ENCODE results near the gene ECHDC1. TPM values are rescaled to one million over a fixed set of nuclear protein-coding genes. Genes with fewer than 3 reads are reported as not detected.

The ECHDC1 gene
- polyA plus RNA-seq (2013, experiment 1 of 2) = 45.8 TPM
- 47.5 TPM for polyA plus RNA-seq (2013, experiment 2 of 2)

DNA sequence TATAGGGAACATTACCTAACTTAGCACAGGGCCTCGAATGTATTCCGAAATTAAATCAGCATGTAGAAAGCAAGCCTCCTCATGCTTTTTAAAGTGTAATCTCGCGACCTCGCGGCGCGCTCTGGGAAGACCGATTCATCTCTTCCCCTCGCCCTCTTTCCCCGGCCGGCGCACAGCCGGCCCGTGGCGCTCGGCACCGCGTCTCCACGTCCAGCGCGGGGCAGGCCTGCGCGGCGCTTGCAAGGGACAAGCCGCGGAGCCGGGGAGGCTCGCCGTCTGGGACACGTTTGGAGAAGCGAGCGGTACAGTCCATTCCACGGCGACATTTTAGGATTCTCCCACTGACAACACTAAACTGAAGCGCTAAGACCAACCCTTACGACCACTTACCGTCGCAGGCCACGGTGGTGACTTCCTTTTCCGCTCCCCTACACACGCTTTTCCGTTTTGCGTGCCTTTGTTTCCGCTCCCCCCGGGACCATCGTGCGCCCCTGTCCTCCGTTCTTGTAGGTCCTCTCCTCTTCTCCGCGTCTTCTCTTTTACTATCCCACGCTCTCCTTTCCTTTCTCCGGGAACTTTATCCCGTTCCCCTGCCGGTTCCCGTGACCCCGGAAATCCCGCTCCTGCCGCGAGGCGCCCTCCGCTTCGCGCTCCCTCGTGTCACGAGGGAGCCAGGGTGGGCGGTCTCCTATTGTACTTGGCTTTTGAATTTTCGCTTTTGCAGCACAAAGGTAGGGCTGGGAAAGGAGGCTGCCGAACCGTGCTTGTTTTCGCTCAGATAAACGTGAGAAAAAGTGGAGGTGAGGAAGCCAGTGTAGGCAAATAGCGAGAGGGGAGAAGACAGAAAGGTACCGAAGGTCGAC lies at the start of gene ECHDC1:
Gene ECHDC1, minus strand, starts transcription at position 664 of the 863 bp plus-strand sequence. CDS start 12,581 bp downstream, outside the sequence.
- Histone ChIP-seq H2BK5ac (ENCODE audit: low read depth, low read length, poor library complexity, severe bottlenecking) (peak within 1 kb of the TSS; percentile 77), H3K9ac (ENCODE audit: low read length) (peak within 1 kb of the TSS; percentile 96), H3K79me1 (replicated peaks; ENCODE audit: low read length, poor library complexity, severe bottlenecking) (peaks cover 7% of the 10 kb centered on the region), H4K8ac (ENCODE audit: low read length) (peak within 1 kb of the TSS; percentile 96), H3K27ac (ENCODE audit: low read length, poor library complexity, severe bottlenecking) (peak within 1 kb of the TSS; percentile 89), H3K27me3 (ENCODE audit: control insufficient read depth in 1 of 2, insufficient read depth in 1 of 2, low read length in 2 of 2) (no peaks in the 10 kb centered on the region), H3K4me2 (ENCODE audit: low read length, poor library complexity, severe bottlenecking) (peak within 1 kb of the TSS; percentile 88), H3K36me3 (ENCODE audit: control insufficient read depth in 1 of 2, insufficient read depth in 2 of 2, low read depth in 1 of 2, low read length in 2 of 2) (no peaks in the 10 kb centered on the region), H3K4ac (ENCODE audit: low read depth in 1 of 2, low read length in 2 of 2) (peak within 1 kb of the TSS; percentile 84 to 91), H3K9me3 (ENCODE audit: control insufficient read depth, low read length) (no peaks in the 10 kb centered on the region), H3K14ac (ENCODE audit: low read length in 2 of 2) (peak within 1 kb of the TSS; percentile 76 to 94), H3K23ac (ENCODE audit: low read length in 2 of 2) (peak within 1 kb of the TSS in 1 of 2 experiments; percentile 79), H2AFZ (ENCODE audit: low read depth, low read length) (peak within 1 kb of the TSS; percentile 89), H3K18ac (ENCODE audit: low read depth in 1 of 2, low read length in 2 of 2) (peak within 1 kb of the TSS; percentile 92 to 95), H2BK15ac (ENCODE audit: low read depth, poor library complexity, severe bottlenecking) (peak within 1 kb of the TSS; percentile 86), H4K91ac (ENCODE audit: low read length) (peak within 1 kb of the TSS; percentile 97), H3K4me1 (ENCODE audit: control insufficient read depth, insufficient read depth, low read depth, low read length) (peaks cover 2% of the 10 kb centered on the region), H3K4me3 (ENCODE audit: insufficient read depth in 1 of 2, low read depth in 1 of 2, low read length in 2 of 2) (peak within 1 kb of the TSS; percentile 80 to 92), H2AK5ac (ENCODE audit: low read length, severe bottlenecking) (peak within 1 kb of the TSS; percentile 73), H2BK12ac (ENCODE audit: low read length in 2 of 2) (peak within 1 kb of the TSS; percentile 67 to 83), H2BK120ac (ENCODE audit: low read depth, low read length) (peak within 1 kb of the TSS; percentile 78)
- WGBS = under 1% methylated on average over 65 of the region's 75 CpGs
- peak; percentile 86 for DNase-seq

GRCh38 chr6:127392301-127392700 lies 48.9 kb upstream of the ECHDC1 start:
- Histone ChIP-seq H3K4ac (ENCODE audit: low read depth in 1 of 2, low read length in 2 of 2) (no peak overlapping the region), H2AK5ac (ENCODE audit: low read length, severe bottlenecking) (no peak overlapping the region), H3K9me3 (ENCODE audit: control insufficient read depth, low read length) (no peaks in the 10 kb centered on the region), H3K27me3 (ENCODE audit: control insufficient read depth in 1 of 2, insufficient read depth in 1 of 2, low read length in 2 of 2) (no peaks in the 10 kb centered on the region), H3K23ac (ENCODE audit: low read length in 2 of 2) (no peak overlapping the region), H3K4me2 (ENCODE audit: low read length, poor library complexity, severe bottlenecking) (no peak overlapping the region), H3K27ac (ENCODE audit: low read length, poor library complexity, severe bottlenecking) (no peak overlapping the region), H3K9ac (ENCODE audit: low read length) (no peak overlapping the region), H4K91ac (ENCODE audit: low read length) (no peak overlapping the region), H3K36me3 (ENCODE audit: control insufficient read depth in 1 of 2, insufficient read depth in 2 of 2, low read depth in 1 of 2, low read length in 2 of 2) (no peaks in the 10 kb centered on the region), H4K8ac (ENCODE audit: low read length) (no peak overlapping the region), H3K18ac (ENCODE audit: low read depth in 1 of 2, low read length in 2 of 2) (no peak overlapping the region), H2BK5ac (ENCODE audit: low read depth, low read length, poor library complexity, severe bottlenecking) (no peak overlapping the region), H2BK12ac (ENCODE audit: low read length in 2 of 2) (no peak overlapping the region), H2BK120ac (ENCODE audit: low read depth, low read length) (no peak overlapping the region), H3K4me3 (ENCODE audit: insufficient read depth in 1 of 2, low read depth in 1 of 2, low read length in 2 of 2) (no peak overlapping the region), H3K4me1 (ENCODE audit: control insufficient read depth, insufficient read depth, low read depth, low read length) (no peaks in the 10 kb centered on the region), H2BK15ac (ENCODE audit: low read depth, poor library complexity, severe bottlenecking) (no peak overlapping the region), H3K79me1 (replicated peaks; ENCODE audit: low read length, poor library complexity, severe bottlenecking) (no peaks in the 10 kb centered on the region), H3K14ac (ENCODE audit: low read length in 2 of 2) (no peak overlapping the region), H2AFZ (ENCODE audit: low read depth, low read length) (no peak overlapping the region)
- DNase-seq = no peak
- 95% methylated on average over 1 of the region's 1 CpG for WGBS

DNA sequence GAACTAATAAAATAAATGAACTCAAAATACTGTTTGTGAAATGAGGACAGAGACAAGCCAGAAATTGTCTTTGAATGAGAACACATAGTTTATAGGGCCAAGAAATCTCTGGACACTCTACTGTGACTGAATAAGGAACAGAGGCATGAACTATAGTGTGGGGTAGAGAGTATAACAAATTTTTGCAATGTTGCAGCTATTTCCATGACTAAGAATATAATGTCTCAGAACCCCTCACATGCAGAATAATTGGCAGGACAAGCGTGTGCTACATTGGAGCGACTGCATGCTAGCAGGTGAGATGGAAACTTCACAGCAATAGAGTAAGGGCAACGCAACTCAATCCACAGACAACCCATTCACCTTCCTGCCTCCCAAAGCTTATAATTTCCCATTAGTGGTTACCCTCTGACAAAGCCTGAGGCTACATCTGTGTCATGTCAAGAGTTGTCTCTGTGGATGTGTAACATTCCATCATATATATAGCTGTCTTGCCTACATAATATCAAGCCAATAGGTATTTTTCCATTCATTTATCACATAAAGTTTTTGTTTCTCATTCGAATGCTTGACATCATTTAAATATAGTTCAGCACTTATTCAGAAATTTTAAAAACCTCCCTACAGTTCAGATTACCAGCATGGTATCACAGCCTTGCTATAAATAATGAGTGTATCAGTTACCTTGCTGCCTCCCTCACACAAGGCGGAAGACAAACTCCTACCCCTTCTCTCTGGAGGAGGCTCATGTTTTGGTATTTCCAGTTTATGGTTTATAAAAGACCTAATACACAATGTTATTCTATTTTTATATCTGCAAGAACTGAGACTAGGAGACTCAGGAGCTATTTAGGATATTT lies 47.9 kb upstream of the ECHDC1 start:
- Histone ChIP-seq H3K27me3 (ENCODE audit: control insufficient read depth in 1 of 2, insufficient read depth in 1 of 2, low read length in 2 of 2) (no peaks in the 10 kb centered on the region), H3K4me3 (ENCODE audit: insufficient read depth in 1 of 2, low read depth in 1 of 2, low read length in 2 of 2) (no peak overlapping the region), H3K9me3 (ENCODE audit: control insufficient read depth, low read length) (no peaks in the 10 kb centered on the region), H3K9ac (ENCODE audit: low read length) (no peak overlapping the region), H3K36me3 (ENCODE audit: control insufficient read depth in 1 of 2, insufficient read depth in 2 of 2, low read depth in 1 of 2, low read length in 2 of 2) (no peaks in the 10 kb centered on the region), H4K91ac (ENCODE audit: low read length) (no peak overlapping the region), H3K27ac (ENCODE audit: low read length, poor library complexity, severe bottlenecking) (no peak overlapping the region), H3K79me1 (replicated peaks; ENCODE audit: low read length, poor library complexity, severe bottlenecking) (no peaks in the 10 kb centered on the region), H2AFZ (ENCODE audit: low read depth, low read length) (no peak overlapping the region), H3K23ac (ENCODE audit: low read length in 2 of 2) (no peak overlapping the region), H3K4ac (ENCODE audit: low read depth in 1 of 2, low read length in 2 of 2) (no peak overlapping the region), H2BK5ac (ENCODE audit: low read depth, low read length, poor library complexity, severe bottlenecking) (no peak overlapping the region), H2BK12ac (ENCODE audit: low read length in 2 of 2) (no peak overlapping the region), H2BK15ac (ENCODE audit: low read depth, poor library complexity, severe bottlenecking) (no peak overlapping the region), H3K14ac (ENCODE audit: low read length in 2 of 2) (peak overlapping the region in 1 of 2 experiments; percentile 65), H3K4me1 (ENCODE audit: control insufficient read depth, insufficient read depth, low read depth, low read length) (no peaks in the 10 kb centered on the region), H3K4me2 (ENCODE audit: low read length, poor library complexity, severe bottlenecking) (no peak overlapping the region), H2BK120ac (ENCODE audit: low read depth, low read length) (no peak overlapping the region), H4K8ac (ENCODE audit: low read length) (no peak overlapping the region), H3K18ac (ENCODE audit: low read depth in 1 of 2, low read length in 2 of 2) (no peak overlapping the region), H2AK5ac (ENCODE audit: low read length, severe bottlenecking) (no peak overlapping the region)
- WGBS = 77% methylated on average over 4 of the region's 5 CpGs
- no peak for DNase-seq

GRCh38 chr6:127389706-127390105 lies 46.3 kb upstream of the ECHDC1 start:
- Histone ChIP-seq H3K9me3 (ENCODE audit: control insufficient read depth, low read length) (no peaks in the 10 kb centered on the region), H2AFZ (ENCODE audit: low read depth, low read length) (no peak overlapping the region), H2BK12ac (ENCODE audit: low read length in 2 of 2) (no peak overlapping the region), H3K4me3 (ENCODE audit: insufficient read depth in 1 of 2, low read depth in 1 of 2, low read length in 2 of 2) (no peak overlapping the region), H3K23ac (ENCODE audit: low read length in 2 of 2) (no peak overlapping the region), H3K4me1 (ENCODE audit: control insufficient read depth, insufficient read depth, low read depth, low read length) (no peaks in the 10 kb centered on the region), H3K27me3 (ENCODE audit: control insufficient read depth in 1 of 2, insufficient read depth in 1 of 2, low read length in 2 of 2) (no peaks in the 10 kb centered on the region), H2BK120ac (ENCODE audit: low read depth, low read length) (no peak overlapping the region), H3K27ac (ENCODE audit: low read length, poor library complexity, severe bottlenecking) (no peak overlapping the region), H3K9ac (ENCODE audit: low read length) (no peak overlapping the region), H3K14ac (ENCODE audit: low read length in 2 of 2) (no peak overlapping the region), H2BK5ac (ENCODE audit: low read depth, low read length, poor library complexity, severe bottlenecking) (no peak overlapping the region), H3K18ac (ENCODE audit: low read depth in 1 of 2, low read length in 2 of 2) (no peak overlapping the region), H2BK15ac (ENCODE audit: low read depth, poor library complexity, severe bottlenecking) (no peak overlapping the region), H3K79me1 (replicated peaks; ENCODE audit: low read length, poor library complexity, severe bottlenecking) (no peaks in the 10 kb centered on the region), H3K4ac (ENCODE audit: low read depth in 1 of 2, low read length in 2 of 2) (no peak overlapping the region), H3K36me3 (ENCODE audit: control insufficient read depth in 1 of 2, insufficient read depth in 2 of 2, low read depth in 1 of 2, low read length in 2 of 2) (no peaks in the 10 kb centered on the region), H4K8ac (ENCODE audit: low read length) (no peak overlapping the region), H3K4me2 (ENCODE audit: low read length, poor library complexity, severe bottlenecking) (no peak overlapping the region), H2AK5ac (ENCODE audit: low read length, severe bottlenecking) (no peak overlapping the region), H4K91ac (ENCODE audit: low read length) (no peak overlapping the region)
- no peak for DNase-seq
- 100% methylated on average over 2 of the region's 3 CpGs for WGBS
